ENCODE data around the gene ZNF223. TPM values are rescaled to one million over a fixed set of nuclear protein-coding genes. Genes with fewer than 3 reads are reported as not detected.

ZNF223 gene
- total and polyA plus RNA-seq, 9 of the 15 experiments (the other 6 are each of a cell fraction or from before 2014, with no cell fraction given), result 0.21 to 1.8 (median 0.71) TPM

DNA sequence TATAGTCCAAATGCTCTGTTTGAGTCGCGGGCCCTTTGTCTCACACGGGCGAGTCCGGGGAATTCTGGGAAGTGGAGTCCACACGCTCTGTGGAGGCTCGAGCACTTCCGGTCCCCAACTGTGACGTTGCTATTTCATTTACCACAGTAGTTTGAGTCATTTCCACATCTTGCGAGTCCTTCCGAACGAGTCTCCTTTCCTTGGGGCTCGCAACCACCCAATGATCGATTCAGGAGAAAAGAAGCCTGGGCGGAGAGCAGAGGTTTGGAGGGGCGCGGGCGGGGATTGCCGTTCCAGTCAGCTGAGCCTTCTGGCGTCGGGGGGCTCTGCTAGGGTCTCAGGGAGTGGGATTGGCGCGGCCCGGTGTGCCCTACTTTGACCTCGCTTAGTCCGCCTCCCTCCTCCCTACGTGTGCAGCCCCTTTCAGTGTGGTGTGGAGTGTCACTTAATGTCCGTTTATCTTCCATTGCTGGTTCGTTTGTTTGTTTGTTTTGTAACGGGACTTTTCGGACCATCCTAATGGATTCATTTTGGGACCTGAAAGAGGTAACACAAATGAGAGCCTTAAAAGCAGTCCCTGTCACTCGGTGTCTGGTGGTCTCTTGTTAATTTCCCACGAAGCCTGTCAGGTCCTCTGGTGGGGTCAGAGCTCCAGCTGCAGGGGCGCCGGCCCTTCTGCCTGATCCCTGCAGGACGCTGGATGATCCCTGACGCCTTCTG is 26.5 kb upstream of the ZNF223 start, which contains the start of gene ZNF222 (continued):
- TF ChIP-seq, protein P1, sequence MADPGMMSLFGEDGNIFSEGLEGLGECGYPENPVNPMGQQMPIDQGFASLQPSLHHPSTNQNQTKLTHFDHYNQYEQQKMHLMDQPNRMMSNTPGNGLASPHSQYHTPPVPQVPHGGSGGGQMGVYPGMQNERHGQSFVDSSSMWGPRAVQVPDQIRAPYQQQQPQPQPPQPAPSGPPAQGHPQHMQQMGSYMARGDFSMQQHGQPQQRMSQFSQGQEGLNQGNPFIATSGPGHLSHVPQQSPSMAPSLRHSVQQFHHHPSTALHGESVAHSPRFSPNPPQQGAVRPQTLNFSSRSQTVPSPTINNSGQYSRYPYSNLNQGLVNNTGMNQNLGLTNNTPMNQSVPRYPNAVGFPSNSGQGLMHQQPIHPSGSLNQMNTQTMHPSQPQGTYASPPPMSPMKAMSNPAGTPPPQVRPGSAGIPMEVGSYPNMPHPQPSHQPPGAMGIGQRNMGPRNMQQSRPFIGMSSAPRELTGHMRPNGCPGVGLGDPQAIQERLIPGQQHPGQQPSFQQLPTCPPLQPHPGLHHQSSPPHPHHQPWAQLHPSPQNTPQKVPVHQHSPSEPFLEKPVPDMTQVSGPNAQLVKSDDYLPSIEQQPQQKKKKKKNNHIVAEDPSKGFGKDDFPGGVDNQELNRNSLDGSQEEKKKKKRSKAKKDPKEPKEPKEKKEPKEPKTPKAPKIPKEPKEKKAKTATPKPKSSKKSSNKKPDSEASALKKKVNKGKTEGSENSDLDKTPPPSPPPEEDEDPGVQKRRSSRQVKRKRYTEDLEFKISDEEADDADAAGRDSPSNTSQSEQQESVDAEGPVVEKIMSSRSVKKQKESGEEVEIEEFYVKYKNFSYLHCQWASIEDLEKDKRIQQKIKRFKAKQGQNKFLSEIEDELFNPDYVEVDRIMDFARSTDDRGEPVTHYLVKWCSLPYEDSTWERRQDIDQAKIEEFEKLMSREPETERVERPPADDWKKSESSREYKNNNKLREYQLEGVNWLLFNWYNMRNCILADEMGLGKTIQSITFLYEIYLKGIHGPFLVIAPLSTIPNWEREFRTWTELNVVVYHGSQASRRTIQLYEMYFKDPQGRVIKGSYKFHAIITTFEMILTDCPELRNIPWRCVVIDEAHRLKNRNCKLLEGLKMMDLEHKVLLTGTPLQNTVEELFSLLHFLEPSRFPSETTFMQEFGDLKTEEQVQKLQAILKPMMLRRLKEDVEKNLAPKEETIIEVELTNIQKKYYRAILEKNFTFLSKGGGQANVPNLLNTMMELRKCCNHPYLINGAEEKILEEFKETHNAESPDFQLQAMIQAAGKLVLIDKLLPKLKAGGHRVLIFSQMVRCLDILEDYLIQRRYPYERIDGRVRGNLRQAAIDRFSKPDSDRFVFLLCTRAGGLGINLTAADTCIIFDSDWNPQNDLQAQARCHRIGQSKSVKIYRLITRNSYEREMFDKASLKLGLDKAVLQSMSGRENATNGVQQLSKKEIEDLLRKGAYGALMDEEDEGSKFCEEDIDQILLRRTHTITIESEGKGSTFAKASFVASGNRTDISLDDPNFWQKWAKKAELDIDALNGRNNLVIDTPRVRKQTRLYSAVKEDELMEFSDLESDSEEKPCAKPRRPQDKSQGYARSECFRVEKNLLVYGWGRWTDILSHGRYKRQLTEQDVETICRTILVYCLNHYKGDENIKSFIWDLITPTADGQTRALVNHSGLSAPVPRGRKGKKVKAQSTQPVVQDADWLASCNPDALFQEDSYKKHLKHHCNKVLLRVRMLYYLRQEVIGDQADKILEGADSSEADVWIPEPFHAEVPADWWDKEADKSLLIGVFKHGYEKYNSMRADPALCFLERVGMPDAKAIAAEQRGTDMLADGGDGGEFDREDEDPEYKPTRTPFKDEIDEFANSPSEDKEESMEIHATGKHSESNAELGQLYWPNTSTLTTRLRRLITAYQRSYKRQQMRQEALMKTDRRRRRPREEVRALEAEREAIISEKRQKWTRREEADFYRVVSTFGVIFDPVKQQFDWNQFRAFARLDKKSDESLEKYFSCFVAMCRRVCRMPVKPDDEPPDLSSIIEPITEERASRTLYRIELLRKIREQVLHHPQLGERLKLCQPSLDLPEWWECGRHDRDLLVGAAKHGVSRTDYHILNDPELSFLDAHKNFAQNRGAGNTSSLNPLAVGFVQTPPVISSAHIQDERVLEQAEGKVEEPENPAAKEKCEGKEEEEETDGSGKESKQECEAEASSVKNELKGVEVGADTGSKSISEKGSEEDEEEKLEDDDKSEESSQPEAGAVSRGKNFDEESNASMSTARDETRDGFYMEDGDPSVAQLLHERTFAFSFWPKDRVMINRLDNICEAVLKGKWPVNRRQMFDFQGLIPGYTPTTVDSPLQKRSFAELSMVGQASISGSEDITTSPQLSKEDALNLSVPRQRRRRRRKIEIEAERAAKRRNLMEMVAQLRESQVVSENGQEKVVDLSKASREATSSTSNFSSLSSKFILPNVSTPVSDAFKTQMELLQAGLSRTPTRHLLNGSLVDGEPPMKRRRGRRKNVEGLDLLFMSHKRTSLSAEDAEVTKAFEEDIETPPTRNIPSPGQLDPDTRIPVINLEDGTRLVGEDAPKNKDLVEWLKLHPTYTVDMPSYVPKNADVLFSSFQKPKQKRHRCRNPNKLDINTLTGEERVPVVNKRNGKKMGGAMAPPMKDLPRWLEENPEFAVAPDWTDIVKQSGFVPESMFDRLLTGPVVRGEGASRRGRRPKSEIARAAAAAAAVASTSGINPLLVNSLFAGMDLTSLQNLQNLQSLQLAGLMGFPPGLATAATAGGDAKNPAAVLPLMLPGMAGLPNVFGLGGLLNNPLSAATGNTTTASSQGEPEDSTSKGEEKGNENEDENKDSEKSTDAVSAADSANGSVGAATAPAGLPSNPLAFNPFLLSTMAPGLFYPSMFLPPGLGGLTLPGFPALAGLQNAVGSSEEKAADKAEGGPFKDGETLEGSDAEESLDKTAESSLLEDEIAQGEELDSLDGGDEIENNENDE (IDR thresholded peaks at IDR 0.05; ENCODE audit: low read depth, low read length), result no peak
- TF ChIP-seq RBM22 (IDR thresholded peaks at IDR 0.05; ENCODE audit: low read depth, low read length, poor library complexity, severe bottlenecking), result no peak
- TF ChIP-seq HCFC1 (IDR thresholded peaks at IDR 0.05; ENCODE audit: low read depth, low read length), result peak; percentile 91
- no peak for TF ChIP-seq KHSRP (IDR thresholded peaks at IDR 0.05)
- no peak for TF ChIP-seq RREB1 (CRISPR knock-in tag; IDR thresholded peaks at IDR 0.05)
- TF ChIP-seq ETV5 (CRISPR knock-in tag; IDR thresholded peaks at IDR 0.05; ENCODE audit: low read depth), result 0 out of 2 replicates have a peak, but pooled peaks have one; percentile 40
- no peak for TF ChIP-seq NR2C2 (CRISPR knock-in tag; IDR thresholded peaks at IDR 0.05)
- peak; percentile 87 for TF ChIP-seq NR2C2 (tag; IDR thresholded peaks at IDR 0.05)
- no peak for TF ChIP-seq TSC22D4 (tag; IDR thresholded peaks at IDR 0.05)
